Stimulated activated CD4-positive, alpha-beta T cell treated with anti-CD3 and anti-CD28 coated beads, Interleukin-4, amount 100 ng/mL, for 1 hour (primary cell): ENCODE measurements around the gene IFIT1B.
"Not testable (repeated sequence)": the region's sequence is repeated elsewhere in the genome, so short reads cannot be mapped to it uniquely, and the experiment has no call there.

Source experiments
- DNase-seq: peaks from one replicate; pipeline ENCODE4 v3.0.0-alpha.2; 2020

IFIT1B gene

GRCh38 chr10:89348975-89349374, 28.9 kb upstream of the IFIT1B start:
- DNase-seq: no peak

GRCh38 chr10:89350631-89351315, 27.1 kb upstream of the IFIT1B start:
- not testable (repeated sequence) for DNase-seq

- no peak for DNase-seq
Measured at GRCh38 chr10:89351412-89351779, 26.5 kb upstream of the IFIT1B start.

GRCh38 chr10:89351780-89352597, 25.9 kb upstream of the IFIT1B start:
- DNase-seq: no peak

- DNase-seq: no peak
Measured at GRCh38 chr10:89352802-89353201, 25.1 kb upstream of the IFIT1B start.

GRCh38 chr10:89355394-89355931, 22.4 kb upstream of the IFIT1B start:
- DNase-seq: no peak

- DNase-seq: no peak
Measured at GRCh38 chr10:89357096-89357495, 20.8 kb upstream of the IFIT1B start.

GRCh38 chr10:89357975-89358374, 19.9 kb upstream of the IFIT1B start:
- DNase-seq: no peak

GRCh38 chr10:89360157-89360556, 17.7 kb upstream of the IFIT1B start:
- DNase-seq: no peak

- no peak for DNase-seq
Measured at GRCh38 chr10:89362929-89363328, 14.9 kb upstream of the IFIT1B start.

GRCh38 chr10:89363729-89364442, 14.0 kb upstream of the IFIT1B start:
- DNase-seq: no peak

GRCh38 chr10:89364531-89364930, 13.3 kb upstream of the IFIT1B start:
- no peak for DNase-seq

- no peak for DNase-seq
Measured at GRCh38 chr10:89367529-89367928, 10.3 kb upstream of the IFIT1B start.

GRCh38 chr10:89368129-89368528, 9.7 kb upstream of the IFIT1B start:
- DNase-seq: no peak

- no peak for DNase-seq
Measured at GRCh38 chr10:89369156-89370105, 8.4 kb upstream of the IFIT1B start.

- no peak for DNase-seq
Measured at GRCh38 chr10:89371079-89371478, 6.8 kb upstream of the IFIT1B start.

GRCh38 chr10:89371987-89372386, 5.9 kb upstream of the IFIT1B start:
- no peak for DNase-seq

GRCh38 chr10:89373916-89374711, 3.7 kb upstream of the IFIT1B start:
- DNase-seq: no peak

GRCh38 chr10:89374713-89375141, 3.1 kb upstream of the IFIT1B start:
- DNase-seq: no peak

- no peak for DNase-seq
Measured at GRCh38 chr10:89379103-89379502, 1.2 kb downstream of the IFIT1B start.

GRCh38 chr10:89382757-89383156, 4.9 kb downstream of the IFIT1B start:
- DNase-seq: no peak
